ENCODE data around the gene PVALEF.

The PVALEF gene

DNA sequence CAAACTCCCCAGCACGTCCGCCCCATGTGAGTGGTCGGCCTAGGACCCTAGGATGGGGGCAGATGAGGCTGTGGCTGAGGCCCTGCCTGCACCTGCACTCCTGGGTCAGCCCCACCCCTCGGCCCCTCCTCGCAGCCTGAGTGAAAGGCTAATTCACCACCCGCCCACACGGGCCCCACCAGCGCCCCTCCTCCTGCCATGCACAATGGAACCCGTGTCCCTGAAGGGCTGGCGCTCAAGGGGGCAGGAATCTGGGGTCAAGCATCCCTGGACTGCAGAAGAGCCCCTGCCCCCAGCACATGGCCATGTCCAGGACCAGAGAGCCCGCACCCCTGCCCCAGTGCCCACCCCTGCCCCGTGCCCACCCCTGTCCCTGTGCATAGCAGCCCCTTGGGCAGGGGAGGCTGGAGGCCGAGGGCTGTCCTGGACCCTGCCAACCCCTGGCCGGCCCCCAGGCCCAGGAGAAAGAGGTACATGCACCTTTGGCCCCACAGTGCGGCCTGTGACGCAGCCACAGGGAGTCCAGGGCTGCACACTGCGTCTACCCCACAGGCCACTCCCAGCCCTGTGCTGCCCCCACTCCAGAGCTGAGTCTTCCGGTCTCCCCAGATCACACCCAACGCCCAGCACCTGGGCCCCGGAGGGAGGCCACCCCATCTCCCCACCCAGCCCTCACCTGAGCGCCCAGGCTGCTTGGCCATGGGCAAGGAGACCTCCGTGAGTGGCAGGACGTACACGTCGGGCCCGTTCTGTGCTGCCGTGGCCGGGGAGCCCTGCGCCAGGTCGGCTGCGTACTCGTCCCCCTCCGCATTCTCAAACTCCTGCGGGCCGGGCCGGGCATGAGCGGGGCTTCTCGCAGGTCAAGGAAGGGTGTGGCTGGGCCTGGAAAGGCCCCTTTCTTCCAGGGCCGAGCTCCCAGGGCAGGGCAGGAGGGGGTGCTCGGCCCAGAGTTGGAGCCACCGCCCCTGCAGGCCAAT, 34.6 kb upstream of the PVALEF start:
- no peak for TF ChIP-seq ZBTB7A (IDR thresholded peaks at IDR 0.05; ENCODE audit: low read depth)
- no peak for TF ChIP-seq NFIC (IDR thresholded peaks at IDR 0.05)
- TF ChIP-seq YY1 (IDR thresholded peaks at IDR 0.05; ENCODE audit: low read depth), result no peak
- TF ChIP-seq, protein P1, sequence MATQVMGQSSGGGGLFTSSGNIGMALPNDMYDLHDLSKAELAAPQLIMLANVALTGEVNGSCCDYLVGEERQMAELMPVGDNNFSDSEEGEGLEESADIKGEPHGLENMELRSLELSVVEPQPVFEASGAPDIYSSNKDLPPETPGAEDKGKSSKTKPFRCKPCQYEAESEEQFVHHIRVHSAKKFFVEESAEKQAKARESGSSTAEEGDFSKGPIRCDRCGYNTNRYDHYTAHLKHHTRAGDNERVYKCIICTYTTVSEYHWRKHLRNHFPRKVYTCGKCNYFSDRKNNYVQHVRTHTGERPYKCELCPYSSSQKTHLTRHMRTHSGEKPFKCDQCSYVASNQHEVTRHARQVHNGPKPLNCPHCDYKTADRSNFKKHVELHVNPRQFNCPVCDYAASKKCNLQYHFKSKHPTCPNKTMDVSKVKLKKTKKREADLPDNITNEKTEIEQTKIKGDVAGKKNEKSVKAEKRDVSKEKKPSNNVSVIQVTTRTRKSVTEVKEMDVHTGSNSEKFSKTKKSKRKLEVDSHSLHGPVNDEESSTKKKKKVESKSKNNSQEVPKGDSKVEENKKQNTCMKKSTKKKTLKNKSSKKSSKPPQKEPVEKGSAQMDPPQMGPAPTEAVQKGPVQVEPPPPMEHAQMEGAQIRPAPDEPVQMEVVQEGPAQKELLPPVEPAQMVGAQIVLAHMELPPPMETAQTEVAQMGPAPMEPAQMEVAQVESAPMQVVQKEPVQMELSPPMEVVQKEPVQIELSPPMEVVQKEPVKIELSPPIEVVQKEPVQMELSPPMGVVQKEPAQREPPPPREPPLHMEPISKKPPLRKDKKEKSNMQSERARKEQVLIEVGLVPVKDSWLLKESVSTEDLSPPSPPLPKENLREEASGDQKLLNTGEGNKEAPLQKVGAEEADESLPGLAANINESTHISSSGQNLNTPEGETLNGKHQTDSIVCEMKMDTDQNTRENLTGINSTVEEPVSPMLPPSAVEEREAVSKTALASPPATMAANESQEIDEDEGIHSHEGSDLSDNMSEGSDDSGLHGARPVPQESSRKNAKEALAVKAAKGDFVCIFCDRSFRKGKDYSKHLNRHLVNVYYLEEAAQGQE (IDR thresholded peaks at IDR 0.05; ENCODE audit: low read depth), result no peak
- no peak for TF ChIP-seq CEBPB (IDR thresholded peaks at IDR 0.05)
- TF ChIP-seq CREB1 (IDR thresholded peaks at IDR 0.05; ENCODE audit: low read depth), result no peak

DNA sequence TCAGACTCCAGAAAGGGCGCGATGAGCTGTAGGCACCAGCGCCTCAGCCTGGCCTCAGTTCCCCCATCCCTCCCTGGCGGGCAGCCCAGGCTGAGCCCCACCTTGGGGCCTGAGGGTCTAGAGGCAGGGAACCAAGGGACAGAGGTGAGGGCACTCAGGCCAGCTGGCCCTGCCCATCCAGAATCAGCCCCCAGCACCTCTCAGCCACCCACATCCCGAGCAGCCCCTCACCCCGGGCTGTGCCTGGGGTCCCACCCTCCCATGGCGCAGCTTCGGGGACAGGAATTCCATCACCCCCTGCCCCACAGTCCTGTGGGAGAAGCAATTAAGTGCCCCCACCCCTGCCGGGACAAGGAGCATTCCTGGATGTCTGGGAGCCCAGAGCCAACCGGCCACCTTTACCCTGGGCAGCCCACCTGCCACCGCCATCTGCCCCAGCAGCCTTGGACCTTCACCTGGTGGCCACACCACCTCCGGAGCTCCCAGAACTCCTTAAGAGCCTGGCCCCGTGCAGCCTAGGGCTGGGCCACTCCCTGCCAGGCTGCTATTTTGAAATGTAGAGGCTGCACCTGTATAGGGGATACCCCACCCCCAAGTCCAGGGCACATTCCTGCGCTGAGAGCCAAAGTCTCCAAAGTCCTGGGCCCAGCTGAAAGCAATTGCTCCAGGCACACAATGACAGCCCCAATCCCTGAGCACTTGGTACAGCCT, 33.7 kb upstream of the PVALEF start:
- TF ChIP-seq NFIC (IDR thresholded peaks at IDR 0.05) (peak; percentile 60; the same call in 1 of the 2 replicates), TCF12 (IDR thresholded peaks at IDR 0.05; ENCODE audit: low read depth) (peak; percentile 55), TEAD4 (IDR thresholded peaks at IDR 0.05) (peak; percentile 86), USF1 (IDR thresholded peaks at IDR 0.05) (0 out of 2 replicates have a peak, but pooled peaks have one; percentile 17), TAF1 (IDR thresholded peaks at IDR 0.05; ENCODE audit: low read depth) (no peak), ZBTB7A (IDR thresholded peaks at IDR 0.05; ENCODE audit: low read depth) (peak; percentile 58; the same call in 1 of the 2 replicates), CREB1 (IDR thresholded peaks at IDR 0.05; ENCODE audit: low read depth) (no peak), RAD21 (IDR thresholded peaks at IDR 0.05; ENCODE audit: low read depth) (peak; percentile 17; the same call in 1 of the 2 replicates)

DNA sequence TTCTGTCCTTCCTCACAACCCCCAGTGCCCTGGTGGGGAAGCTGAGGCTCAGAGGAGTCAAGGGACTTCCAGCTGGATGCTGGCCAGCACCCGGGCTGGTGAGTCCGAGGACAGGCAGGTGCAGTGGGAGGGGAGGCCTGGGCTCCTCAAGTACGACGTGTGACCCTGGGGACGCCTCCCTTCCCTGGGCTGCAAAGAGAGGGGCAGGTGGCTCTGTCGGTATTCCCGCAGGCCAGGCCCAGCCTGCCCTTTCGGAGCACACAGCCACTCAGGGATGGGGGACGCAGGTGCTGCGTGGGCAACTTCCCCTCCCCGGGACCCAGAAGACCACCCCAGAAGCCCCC, 33.1 kb upstream of the PVALEF start:
- TF ChIP-seq NFIC (IDR thresholded peaks at IDR 0.05) (peak; percentile 7; the same call in 1 of the 2 replicates), CEBPB (IDR thresholded peaks at IDR 0.05) (no peak)

DNA sequence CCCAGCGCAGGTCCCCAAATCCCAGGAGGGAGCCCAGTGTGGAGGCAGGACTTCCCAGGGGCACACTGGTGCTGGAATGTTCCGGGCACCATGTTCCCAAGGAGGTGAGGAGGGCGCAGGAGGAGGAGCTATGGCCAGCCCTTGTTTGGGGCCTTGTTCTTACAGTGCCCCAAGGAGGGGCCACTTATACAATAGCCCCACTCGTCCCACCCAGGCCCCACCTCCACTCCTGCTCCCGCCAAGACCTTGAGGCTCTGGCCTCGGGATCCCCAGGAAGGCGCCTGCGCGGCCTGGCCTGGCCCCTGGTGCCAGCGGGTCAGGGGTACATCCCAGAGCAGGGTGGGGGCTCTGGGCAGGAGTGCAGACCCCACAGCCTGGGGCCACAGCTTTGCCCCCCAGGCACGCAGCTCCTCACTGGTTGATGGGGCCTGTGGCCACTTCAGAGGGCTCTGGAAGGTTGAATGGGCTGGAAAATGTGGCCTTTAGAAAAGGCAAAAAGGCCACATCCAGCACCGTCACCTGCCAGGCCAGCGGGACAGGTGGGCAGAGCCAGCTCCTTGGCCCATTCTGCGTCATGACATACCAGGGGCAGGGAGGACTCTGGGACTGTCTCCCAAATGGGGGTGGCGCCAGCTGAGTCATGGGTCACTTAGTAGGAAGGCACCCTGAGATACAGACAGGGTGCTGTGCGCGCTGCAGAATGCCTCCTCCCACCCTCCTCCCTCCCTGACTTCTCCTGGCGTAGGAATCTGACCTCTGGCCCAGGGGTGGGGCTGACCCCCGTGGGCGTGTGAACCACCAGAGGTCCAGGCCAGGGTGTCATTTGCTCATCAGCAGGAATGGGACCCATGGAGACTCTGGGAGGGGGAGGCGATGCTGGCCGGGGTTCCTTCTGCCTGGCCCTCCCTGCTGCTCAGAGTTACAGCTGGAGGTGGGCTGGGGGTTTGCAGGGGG, 32.3 kb upstream of the PVALEF start:
- TF ChIP-seq, protein P1 (IDR thresholded peaks at IDR 0.05; ENCODE audit: low read depth), result no peak
- no peak for TF ChIP-seq ZBTB7A (IDR thresholded peaks at IDR 0.05; ENCODE audit: low read depth)
- TF ChIP-seq CEBPB (IDR thresholded peaks at IDR 0.05), result no peak
- TF ChIP-seq NFIC (IDR thresholded peaks at IDR 0.05), result no peak
- no peak for TF ChIP-seq EP300 (IDR thresholded peaks at IDR 0.05; ENCODE audit: borderline replicate concordance)
- no peak for TF ChIP-seq TEAD4 (IDR thresholded peaks at IDR 0.05)
- TF ChIP-seq USF1 (IDR thresholded peaks at IDR 0.05), result no peak
- no peak; the same call in 1 of the 2 replicates for TF ChIP-seq EGR1 (IDR thresholded peaks at IDR 0.05)
- no peak for TF ChIP-seq FOXM1 (IDR thresholded peaks at IDR 0.05; ENCODE audit: borderline replicate concordance, low read depth)
- no peak for TF ChIP-seq TCF12 (IDR thresholded peaks at IDR 0.05; ENCODE audit: low read depth)
- TF ChIP-seq TAF1 (IDR thresholded peaks at IDR 0.05; ENCODE audit: low read depth), result no peak
- no peak for TF ChIP-seq MAX (IDR thresholded peaks at IDR 0.05)

GRCh38 chr17:81134064-81134781, 31.1 kb upstream of the PVALEF start:
- TF ChIP-seq NFIC (IDR thresholded peaks at IDR 0.05) (no peak), MAX (IDR thresholded peaks at IDR 0.05) (no peak), TEAD4 (IDR thresholded peaks at IDR 0.05) (no peak), USF1 (IDR thresholded peaks at IDR 0.05) (no peak), CEBPB (IDR thresholded peaks at IDR 0.05) (no peak), ZBTB7A (IDR thresholded peaks at IDR 0.05; ENCODE audit: low read depth) (no peak), EP300 (IDR thresholded peaks at IDR 0.05; ENCODE audit: borderline replicate concordance) (no peak), YY1 (IDR thresholded peaks at IDR 0.05; ENCODE audit: low read depth) (no peak), TCF12 (IDR thresholded peaks at IDR 0.05; ENCODE audit: low read depth) (no peak), FOXM1 (IDR thresholded peaks at IDR 0.05; ENCODE audit: borderline replicate concordance, low read depth) (no peak), CREB1 (IDR thresholded peaks at IDR 0.05; ENCODE audit: low read depth) (no peak)

All from Ishikawa (cell line).